DMS53 (cell line): ENCODE results near the gene ZDHHC1.
"Not testable (repeated sequence)": the region's sequence is repeated elsewhere in the genome, so short reads cannot be mapped to it uniquely, and the experiment has no call there.

Source experiments
- DNase-seq: peaks from one replicate; lab custom pipeline; 2025; lab: John Stamatoyannopoulos, UW

ZDHHC1 gene

GRCh38 chr16:67394155-67395104 is 21.8 kb downstream of the ZDHHC1 start:
- peak; percentile 30 for DNase-seq

- peak; percentile 56 for DNase-seq
Observed at GRCh38 chr16:67393788-67394154, 22.5 kb downstream of the ZDHHC1 start.

GRCh38 chr16:67393111-67393787 is 23.0 kb downstream of the ZDHHC1 start, which contains the start of gene TPPP3:
TPPP3 (minus strand) TSS chr16:67393498; CDS start chr16:67391111, 2,387 bp downstream.
- peak; percentile 92 for DNase-seq

- no peak for DNase-seq
Observed at GRCh38 chr16:67392301-67393059, 23.8 kb downstream of the ZDHHC1 start.

GRCh38 chr16:67391424-67392300 is 24.6 kb downstream of the ZDHHC1 start:
- DNase-seq: peak; percentile 59

- no peak for DNase-seq
Observed at GRCh38 chr16:67390816-67391423, 25.4 kb downstream of the ZDHHC1 start.

GRCh38 chr16:67389911-67390815 is 26.1 kb downstream of the ZDHHC1 start:
- no peak for DNase-seq

GRCh38 chr16:67388591-67388990 is 27.7 kb downstream of the ZDHHC1 start:
- no peak for DNase-seq

- DNase-seq: no peak
Observed at GRCh38 chr16:67388191-67388590, 28.1 kb downstream of the ZDHHC1 start.

- no peak for DNase-seq
Observed at GRCh38 chr16:67387479-67388079, 28.7 kb downstream of the ZDHHC1 start.

- no peak for DNase-seq
Observed at GRCh38 chr16:67386861-67387455, 29.3 kb downstream of the ZDHHC1 start.

GRCh38 chr16:67384778-67385510 is 31.3 kb downstream of the ZDHHC1 start:
- no peak for DNase-seq

GRCh38 chr16:67383284-67383683 is 33.0 kb downstream of the ZDHHC1 start:
- no peak for DNase-seq

- no peak for DNase-seq
Observed at GRCh38 chr16:67378642-67379041, 37.6 kb downstream of the ZDHHC1 start.

- not testable (repeated sequence) for DNase-seq
Observed at GRCh38 chr16:67376012-67376411, 40.3 kb downstream of the ZDHHC1 start.

- DNase-seq: peak; percentile 30
Observed at GRCh38 chr16:67372664-67373063, 43.6 kb downstream of the ZDHHC1 start.

GRCh38 chr16:67370661-67371060 is 45.6 kb downstream of the ZDHHC1 start:
- DNase-seq: no peak

- peak; percentile 16 for DNase-seq
Observed at GRCh38 chr16:67364600-67365235, 51.6 kb downstream of the ZDHHC1 start.
